Measurements from ENCODE around the gene ERBB3.

The ERBB3 gene

DNA sequence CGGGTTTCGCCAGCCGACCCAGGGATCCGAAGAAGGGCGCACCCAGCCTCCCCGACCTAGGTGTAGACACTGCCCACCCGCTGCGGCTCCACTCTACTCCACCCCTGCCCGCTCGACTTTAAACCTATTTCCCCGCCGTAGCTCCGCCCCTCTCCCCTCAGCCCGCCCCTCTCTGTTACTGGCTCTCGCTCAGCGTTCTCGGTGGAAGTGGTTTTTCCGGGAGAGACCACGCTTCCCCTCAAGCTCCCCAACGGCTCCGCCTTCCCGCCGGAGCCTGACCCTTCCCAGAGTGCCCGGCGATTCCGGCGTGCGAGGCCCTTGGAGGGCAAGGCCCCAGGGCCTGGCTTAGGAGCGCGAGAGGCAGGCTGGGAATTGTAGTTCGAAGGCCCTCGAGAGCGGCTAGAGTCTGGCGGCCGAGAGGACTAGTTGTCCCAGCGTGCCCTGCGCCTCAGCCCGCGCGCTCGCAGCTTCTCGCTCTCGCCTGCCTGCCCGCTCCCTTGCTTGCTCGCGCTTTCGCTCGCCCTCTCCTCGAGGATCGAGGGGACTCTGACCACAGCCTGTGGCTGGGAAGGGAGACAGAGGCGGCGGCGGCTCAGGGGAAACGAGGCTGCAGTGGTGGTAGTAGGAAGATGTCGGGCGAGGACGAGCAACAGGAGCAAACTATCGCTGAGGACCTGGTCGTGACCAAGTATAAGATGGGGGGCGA is 24.3 kb downstream of the ERBB3 start, which contains the start of gene PA2G4 (continued):
- TF ChIP-seq SETDB1 (IDR thresholded peaks at IDR 0.05; ENCODE audit: insufficient read length, low read length) (no peak), ZNF621 (tag by site-specific recombination; IDR thresholded peaks at IDR 0.05) (no peak), ZNF768 (tag by site-specific recombination; IDR thresholded peaks at IDR 0.05) (no peak), ZNF549 (tag by site-specific recombination; IDR thresholded peaks at IDR 0.05) (no peak), ZNF610 (tag by site-specific recombination; IDR thresholded peaks at IDR 0.05; ENCODE audit: borderline replicate concordance) (no peak; the same call in 1 of the 2 replicates), ZNF76 (tag by site-specific recombination; IDR thresholded peaks at IDR 0.05; ENCODE audit: borderline replicate concordance, low read depth) (peak; percentile 99), ZSCAN23 (tag by site-specific recombination; IDR thresholded peaks at IDR 0.05) (no peak), ZNF416 (tag by site-specific recombination; IDR thresholded peaks at IDR 0.05) (no peak), ZNF223 (tag by site-specific recombination; IDR thresholded peaks at IDR 0.05) (no peak), ZNF366 (tag by site-specific recombination; conservative IDR thresholded peaks at IDR 0.05) (no peak; the same call in 1 of the 2 replicates), ZNF544 (tag by site-specific recombination; IDR thresholded peaks at IDR 0.05) (no peak), ZNF184 (tag by site-specific recombination; IDR thresholded peaks at IDR 0.05) (no peak), ZNF785 (tag by site-specific recombination; IDR thresholded peaks at IDR 0.05) (no peak), ZNF501 (tag by site-specific recombination; IDR thresholded peaks at IDR 0.05) (peak; percentile 81), ZNF596 (tag by site-specific recombination; IDR thresholded peaks at IDR 0.05) (0 out of 2 replicates have a peak, but pooled peaks have one; percentile 37), ZNF791 (tag by site-specific recombination; IDR thresholded peaks at IDR 0.05) (no peak), ZNF561 (tag by site-specific recombination; IDR thresholded peaks at IDR 0.05; ENCODE audit: borderline replicate concordance) (peak; percentile 73; the same call in 1 of the 2 replicates), ZNF239 (tag by site-specific recombination; IDR thresholded peaks at IDR 0.05) (no peak), BCL11A (tag by site-specific recombination; IDR thresholded peaks at IDR 0.05; ENCODE audit: low read depth) (peak; percentile 78; the same call in 1 of the 2 replicates), ZNF521 (tag by site-specific recombination; IDR thresholded peaks at IDR 0.05) (no peak), ZNF626 (tag by site-specific recombination; IDR thresholded peaks at IDR 0.05) (no peak), ZNF510 (tag by site-specific recombination; IDR thresholded peaks at IDR 0.05; ENCODE audit: insufficient replicate concordance) (no peak), ZNF157 (tag by site-specific recombination; IDR thresholded peaks at IDR 0.05) (no peak), OSR2 (tag by site-specific recombination; IDR thresholded peaks at IDR 0.05) (no peak)
- TF ChIP-seq, protein P1, sequence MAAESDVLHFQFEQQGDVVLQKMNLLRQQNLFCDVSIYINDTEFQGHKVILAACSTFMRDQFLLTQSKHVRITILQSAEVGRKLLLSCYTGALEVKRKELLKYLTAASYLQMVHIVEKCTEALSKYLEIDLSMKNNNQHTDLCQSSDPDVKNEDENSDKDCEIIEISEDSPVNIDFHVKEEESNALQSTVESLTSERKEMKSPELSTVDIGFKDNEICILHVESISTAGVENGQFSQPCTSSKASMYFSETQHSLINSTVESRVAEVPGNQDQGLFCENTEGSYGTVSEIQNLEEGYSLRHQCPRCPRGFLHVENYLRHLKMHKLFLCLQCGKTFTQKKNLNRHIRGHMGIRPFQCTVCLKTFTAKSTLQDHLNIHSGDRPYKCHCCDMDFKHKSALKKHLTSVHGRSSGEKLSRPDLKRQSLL (tag by site-specific recombination; IDR thresholded peaks at IDR 0.05): peak; percentile 95
- TF ChIP-seq, protein P2, sequence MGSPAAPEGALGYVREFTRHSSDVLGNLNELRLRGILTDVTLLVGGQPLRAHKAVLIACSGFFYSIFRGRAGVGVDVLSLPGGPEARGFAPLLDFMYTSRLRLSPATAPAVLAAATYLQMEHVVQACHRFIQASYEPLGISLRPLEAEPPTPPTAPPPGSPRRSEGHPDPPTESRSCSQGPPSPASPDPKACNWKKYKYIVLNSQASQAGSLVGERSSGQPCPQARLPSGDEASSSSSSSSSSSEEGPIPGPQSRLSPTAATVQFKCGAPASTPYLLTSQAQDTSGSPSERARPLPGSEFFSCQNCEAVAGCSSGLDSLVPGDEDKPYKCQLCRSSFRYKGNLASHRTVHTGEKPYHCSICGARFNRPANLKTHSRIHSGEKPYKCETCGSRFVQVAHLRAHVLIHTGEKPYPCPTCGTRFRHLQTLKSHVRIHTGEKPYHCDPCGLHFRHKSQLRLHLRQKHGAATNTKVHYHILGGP (tag by site-specific recombination; IDR thresholded peaks at IDR 0.05): no peak
- TF ChIP-seq, protein P3, sequence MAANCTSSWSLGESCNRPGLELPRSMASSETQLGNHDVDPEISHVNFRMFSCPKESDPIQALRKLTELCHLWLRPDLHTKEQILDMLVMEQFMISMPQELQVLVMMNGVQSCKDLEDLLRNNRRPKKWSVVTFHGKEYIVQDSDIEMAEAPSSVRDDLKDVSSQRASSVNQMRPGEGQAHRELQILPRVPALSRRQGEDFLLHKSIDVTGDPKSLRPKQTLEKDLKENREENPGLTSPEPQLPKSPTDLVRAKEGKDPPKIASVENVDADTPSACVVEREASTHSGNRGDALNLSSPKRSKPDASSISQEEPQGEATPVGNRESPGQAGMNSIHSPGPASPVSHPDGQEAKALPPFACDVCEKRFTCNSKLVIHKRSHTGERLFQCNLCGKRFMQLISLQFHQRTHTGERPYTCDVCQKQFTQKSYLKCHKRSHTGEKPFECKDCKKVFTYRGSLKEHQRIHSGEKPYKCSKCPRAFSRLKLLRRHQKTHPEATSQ (tag by site-specific recombination; IDR thresholded peaks at IDR 0.05): no peak
- TF ChIP-seq, protein P4, sequence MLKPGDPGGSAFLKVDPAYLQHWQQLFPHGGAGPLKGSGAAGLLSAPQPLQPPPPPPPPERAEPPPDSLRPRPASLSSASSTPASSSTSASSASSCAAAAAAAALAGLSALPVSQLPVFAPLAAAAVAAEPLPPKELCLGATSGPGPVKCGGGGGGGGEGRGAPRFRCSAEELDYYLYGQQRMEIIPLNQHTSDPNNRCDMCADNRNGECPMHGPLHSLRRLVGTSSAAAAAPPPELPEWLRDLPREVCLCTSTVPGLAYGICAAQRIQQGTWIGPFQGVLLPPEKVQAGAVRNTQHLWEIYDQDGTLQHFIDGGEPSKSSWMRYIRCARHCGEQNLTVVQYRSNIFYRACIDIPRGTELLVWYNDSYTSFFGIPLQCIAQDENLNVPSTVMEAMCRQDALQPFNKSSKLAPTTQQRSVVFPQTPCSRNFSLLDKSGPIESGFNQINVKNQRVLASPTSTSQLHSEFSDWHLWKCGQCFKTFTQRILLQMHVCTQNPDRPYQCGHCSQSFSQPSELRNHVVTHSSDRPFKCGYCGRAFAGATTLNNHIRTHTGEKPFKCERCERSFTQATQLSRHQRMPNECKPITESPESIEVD (tag by site-specific recombination; IDR thresholded peaks at IDR 0.05): no peak
- TF ChIP-seq, protein P5, sequence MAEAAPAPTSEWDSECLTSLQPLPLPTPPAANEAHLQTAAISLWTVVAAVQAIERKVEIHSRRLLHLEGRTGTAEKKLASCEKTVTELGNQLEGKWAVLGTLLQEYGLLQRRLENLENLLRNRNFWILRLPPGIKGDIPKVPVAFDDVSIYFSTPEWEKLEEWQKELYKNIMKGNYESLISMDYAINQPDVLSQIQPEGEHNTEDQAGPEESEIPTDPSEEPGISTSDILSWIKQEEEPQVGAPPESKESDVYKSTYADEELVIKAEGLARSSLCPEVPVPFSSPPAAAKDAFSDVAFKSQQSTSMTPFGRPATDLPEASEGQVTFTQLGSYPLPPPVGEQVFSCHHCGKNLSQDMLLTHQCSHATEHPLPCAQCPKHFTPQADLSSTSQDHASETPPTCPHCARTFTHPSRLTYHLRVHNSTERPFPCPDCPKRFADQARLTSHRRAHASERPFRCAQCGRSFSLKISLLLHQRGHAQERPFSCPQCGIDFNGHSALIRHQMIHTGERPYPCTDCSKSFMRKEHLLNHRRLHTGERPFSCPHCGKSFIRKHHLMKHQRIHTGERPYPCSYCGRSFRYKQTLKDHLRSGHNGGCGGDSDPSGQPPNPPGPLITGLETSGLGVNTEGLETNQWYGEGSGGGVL (tag by site-specific recombination; IDR thresholded peaks at IDR 0.05): peak; percentile 17; the same call in 1 of the 2 replicates

Measured in HEK293 (cell line).